Activated CD8-positive, alpha-beta memory T cell treated with anti-CD3 and anti-CD28 coated beads for 1 hour (primary cell): ENCODE data around the gene SLC8A1.

Source experiments
- DNase-seq, 2 donors: peaks; one replicate each; pipeline ENCODE4 v3.0.0-alpha.2; 2020; ENCODE audit warnings: low read depth in 1 of 2; ENCODE audit errors: extremely low read depth in 1 of 2

The SLC8A1 gene

GRCh38 chr2:40395169-40396073 lies 56.5 kb downstream of the SLC8A1 start:
- no peak for DNase-seq

DNA sequence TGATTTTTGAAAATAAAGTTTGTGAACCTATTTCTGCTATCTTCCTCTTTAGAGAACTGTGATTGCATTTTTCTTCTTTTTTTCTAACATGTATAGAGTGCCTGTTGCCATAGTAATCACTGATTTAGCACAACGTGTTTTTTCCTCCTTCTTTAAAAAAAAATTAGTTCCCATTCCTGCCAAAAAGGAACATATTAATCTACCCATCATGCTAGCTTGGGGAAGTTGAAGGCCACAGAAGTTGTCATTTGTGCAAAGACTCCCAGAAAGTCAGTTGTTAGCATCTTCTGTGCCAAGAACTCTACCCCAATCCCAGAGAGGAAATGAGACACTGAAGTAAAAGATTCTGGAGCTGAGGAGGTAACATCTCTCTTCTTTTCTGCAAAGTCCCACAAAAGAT lies 57.3 kb downstream of the SLC8A1 start:
- DNase-seq: no peak

DNA sequence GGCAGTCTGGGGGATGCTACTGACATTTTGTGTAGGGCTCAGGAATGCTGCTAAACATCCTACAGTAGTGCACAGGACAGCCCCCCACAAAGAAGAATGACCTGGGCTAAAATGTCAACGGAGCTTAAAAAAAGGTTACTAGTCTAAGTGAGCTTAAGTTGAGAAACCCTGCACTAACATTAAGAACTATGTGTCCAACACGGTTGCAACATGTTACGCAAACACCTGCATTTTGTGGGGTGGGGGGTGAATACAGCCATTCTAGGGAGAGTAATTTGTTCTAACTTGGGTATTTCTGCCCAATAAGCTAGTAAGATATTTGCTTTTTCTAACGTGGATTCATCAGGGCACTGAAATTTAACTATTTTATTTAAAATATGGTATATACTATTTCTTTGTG lies 57.9 kb downstream of the SLC8A1 start:
- no peak for DNase-seq

DNA sequence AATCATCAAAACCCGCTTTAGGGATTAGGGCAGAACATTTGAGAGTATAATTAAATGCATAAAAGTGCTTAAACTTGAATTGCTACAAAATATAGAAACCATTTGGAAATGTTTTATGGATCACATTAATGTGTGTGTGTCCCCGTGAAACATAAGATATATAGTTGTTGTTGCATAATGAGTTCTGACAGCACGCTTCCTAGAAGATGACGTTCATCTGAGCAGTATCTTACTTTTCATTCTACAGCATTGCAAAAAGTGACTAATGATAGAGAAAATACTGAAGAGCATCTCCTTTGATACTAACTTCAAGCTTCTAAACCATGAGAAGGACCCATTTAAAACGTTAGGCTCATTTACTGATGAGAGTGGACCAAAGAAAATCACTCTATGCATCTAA lies 63.7 kb downstream of the SLC8A1 start:
- no peak for DNase-seq

DNA sequence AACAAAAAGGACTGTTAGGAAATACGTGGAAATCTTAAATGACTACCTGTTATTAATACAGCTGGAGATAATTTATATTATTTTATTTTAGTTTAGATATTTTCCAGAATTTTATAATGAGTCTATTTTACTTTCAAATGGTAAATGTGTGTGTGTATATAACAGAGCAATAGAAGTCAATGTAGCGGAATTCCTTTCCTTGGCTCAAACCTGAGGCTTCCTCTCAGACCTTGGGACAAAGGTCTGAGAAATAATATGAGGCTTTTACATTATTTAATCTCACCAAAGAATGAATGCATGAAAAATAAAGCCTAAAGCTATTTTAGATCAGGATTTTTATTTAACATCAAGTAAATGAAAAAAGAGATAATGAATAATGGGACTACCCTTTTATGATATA lies 65.7 kb downstream of the SLC8A1 start:
- DNase-seq: no peak

- no peak for DNase-seq
Measured at GRCh38 chr2:40384714-40385113, 67.2 kb downstream of the SLC8A1 start.

DNA sequence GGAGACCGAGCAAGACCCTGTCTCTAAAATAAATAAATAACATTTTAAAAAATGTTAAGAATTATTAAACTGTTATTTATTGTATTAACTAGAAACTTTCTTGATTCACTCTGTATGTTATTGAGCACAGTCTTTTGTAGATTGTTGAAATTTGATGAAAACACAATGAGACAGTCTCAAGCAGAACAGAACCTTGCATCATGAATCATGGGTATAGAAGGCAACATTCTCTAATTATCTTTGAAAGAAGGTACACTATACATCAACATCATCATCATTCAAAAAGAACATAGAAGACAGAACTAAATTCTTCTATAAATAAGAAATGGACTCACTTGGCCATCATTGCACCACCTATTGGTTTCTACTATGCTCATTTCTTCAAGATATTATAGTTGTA lies 67.7 kb downstream of the SLC8A1 start:
- DNase-seq: no peak

GRCh38 chr2:40380721-40381120 lies 71.2 kb downstream of the SLC8A1 start:
- no peak for DNase-seq

GRCh38 chr2:40380041-40380440 lies 71.8 kb downstream of the SLC8A1 start:
- DNase-seq: no peak

DNA sequence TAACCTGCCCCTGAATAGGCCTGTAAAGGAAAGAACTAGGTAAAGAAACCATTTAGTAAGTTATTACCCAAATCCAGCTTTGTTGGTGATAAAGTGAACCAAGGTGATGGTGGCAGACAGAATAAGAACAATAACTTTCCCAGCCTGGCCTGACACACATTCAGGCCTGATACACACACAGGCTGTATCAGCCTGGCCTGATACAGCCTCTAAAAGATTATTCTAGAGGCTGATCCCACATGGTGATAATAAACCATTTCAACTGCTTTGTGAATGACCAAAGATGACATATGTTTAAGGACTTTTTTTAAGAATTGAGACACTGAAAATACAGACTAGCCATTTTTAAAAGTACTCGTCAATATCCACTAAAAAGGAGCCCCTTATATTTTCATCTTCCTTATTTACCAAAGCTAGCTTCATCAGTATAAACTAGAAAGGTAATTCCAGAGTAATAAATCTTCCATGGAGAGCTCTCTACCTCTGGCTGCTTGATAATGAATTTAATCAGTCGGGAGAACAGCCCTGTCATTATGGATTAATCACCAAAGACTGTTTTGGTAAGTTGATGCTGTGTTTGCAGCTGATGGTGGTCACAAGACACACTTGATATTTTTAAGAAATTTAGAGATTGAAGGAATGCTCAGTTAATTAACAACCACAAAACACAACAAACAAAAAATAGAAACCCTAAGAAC lies 77.2 kb downstream of the SLC8A1 start:
- no peak for DNase-seq

GRCh38 chr2:40373111-40373510 lies 78.8 kb downstream of the SLC8A1 start:
- DNase-seq: no peak

GRCh38 chr2:40372283-40372985 lies 79.5 kb downstream of the SLC8A1 start:
- DNase-seq: no peak

GRCh38 chr2:40371525-40372282 lies 80.2 kb downstream of the SLC8A1 start:
- no peak for DNase-seq

DNA sequence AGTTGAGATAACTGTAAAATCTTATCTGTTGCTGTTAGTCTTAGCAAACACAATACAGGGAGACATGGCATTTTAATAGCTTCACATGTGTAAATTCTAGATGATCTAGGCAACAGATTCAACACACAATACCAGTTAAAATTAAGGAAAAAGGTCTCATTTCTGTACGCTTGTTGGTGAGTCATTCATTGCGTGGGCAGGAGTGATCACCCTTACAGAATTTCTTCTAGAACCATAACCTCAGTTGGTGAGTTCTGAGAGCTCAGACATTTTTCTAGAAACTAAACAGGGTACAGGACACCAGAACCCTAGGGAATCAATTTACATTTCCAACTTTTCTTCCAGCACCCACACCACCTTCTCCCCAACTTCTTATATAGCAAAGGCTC lies 81.9 kb downstream of the SLC8A1 start:
- DNase-seq: no peak

DNA sequence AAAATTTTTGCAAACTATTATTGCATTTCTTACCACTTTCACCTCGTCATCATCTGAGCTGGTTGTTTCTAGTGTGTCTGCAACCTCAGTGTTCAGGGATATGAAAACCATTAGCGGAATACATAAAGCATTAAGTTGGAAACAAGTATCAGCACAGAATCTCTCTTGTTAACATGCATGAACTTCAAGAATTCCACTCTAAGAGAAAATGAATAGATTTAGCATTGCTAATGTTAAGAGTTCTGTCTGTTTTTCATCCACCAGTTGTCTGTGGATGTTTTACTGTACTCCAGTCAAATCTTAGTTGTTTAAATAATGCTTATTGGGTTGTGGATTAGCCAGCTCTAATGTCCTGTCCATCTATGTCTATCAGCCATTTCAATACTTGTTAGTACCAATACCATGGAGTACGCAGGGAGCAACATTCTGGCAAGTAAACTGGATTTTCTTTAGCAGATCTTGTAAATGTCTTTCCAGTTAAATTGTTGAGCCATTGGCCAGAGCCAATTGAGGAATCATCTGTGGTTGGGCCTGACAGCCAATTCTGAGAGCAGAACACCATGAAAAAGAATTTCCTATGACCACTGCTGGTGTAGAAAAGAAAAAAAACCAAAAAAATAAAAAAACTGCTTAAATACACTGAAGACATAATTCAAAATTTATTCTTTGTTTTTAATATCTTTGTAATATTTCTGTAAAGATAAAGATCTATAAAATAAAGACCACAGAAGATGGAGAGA lies 82.5 kb downstream of the SLC8A1 start:
- no peak for DNase-seq

GRCh38 chr2:40367652-40368051 lies 84.2 kb downstream of the SLC8A1 start:
- no peak for DNase-seq

GRCh38 chr2:40367032-40367431 lies 84.9 kb downstream of the SLC8A1 start:
- no peak for DNase-seq

- DNase-seq: no peak
Measured at GRCh38 chr2:40364151-40364874, 87.6 kb downstream of the SLC8A1 start.

GRCh38 chr2:40363631-40364030 lies 88.3 kb downstream of the SLC8A1 start:
- DNase-seq: no peak

- DNase-seq: no peak
Measured at GRCh38 chr2:40363231-40363630, 88.7 kb downstream of the SLC8A1 start.
